Eye (tissue), 1 donor: ENCODE measurements around the gene ZNF683.
"Not testable (repeated sequence)": the region's sequence is repeated elsewhere in the genome, so short reads cannot be mapped to it uniquely, and the experiment has no call there.

ENCODE experiments used
- DNase-seq: peaks from one replicate; pipeline ENCODE4 v3.0.0-alpha.2; 2015

ZNF683 gene

GRCh38 chr1:26372611-26373010, at the start of gene ZNF683:
TSS of gene ZNF683 (minus strand) at chr1:26372750. CDS start at chr1:26368571, 4,179 bp downstream.
- not testable (repeated sequence) for DNase-seq

DNA sequence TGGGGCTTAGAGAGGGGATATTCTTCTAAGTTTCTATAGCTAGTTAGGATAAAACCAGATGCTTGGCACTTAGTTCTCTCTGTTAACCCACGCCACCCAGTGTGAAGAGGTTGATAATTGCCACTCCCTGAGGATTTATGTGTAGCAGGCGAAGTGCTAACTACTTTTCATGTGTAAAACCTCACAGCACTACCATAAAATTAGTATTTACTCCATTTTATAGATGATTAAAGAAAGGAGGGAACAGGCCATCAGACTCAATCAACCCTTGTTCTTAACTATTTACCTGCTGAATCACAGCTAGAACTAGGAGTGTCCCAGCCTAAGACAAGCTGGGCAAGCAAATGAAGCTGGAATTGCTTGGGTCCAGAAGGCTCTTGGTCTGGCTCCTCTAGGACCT, 46.9 kb upstream of the ZNF683 start:
- no peak for DNase-seq

DNA sequence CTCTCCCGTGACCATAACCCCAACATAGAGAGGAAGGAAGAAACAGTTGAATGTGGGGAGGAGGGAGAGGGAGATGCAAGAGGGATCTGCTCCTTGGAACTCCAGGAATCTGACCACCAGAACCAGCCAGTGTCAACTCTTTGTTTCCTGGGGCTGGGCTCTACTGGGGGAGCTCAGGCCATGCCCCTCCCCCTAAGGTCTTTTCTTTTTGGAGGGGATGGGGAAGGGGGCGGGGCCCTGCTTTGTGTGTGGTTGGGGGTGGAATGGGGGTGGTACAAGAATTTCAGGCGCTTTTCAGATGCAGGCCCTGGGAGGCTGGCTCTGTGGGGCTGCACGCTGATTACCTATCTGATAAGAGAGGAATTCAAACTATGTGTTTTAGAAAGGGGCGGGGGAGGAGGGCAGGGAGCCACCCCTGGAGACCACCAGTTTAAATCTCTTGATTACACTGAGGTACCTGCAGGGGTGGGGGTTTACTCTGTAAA, 46.4 kb upstream of the ZNF683 start:
- peak; percentile 14 for DNase-seq

DNA sequence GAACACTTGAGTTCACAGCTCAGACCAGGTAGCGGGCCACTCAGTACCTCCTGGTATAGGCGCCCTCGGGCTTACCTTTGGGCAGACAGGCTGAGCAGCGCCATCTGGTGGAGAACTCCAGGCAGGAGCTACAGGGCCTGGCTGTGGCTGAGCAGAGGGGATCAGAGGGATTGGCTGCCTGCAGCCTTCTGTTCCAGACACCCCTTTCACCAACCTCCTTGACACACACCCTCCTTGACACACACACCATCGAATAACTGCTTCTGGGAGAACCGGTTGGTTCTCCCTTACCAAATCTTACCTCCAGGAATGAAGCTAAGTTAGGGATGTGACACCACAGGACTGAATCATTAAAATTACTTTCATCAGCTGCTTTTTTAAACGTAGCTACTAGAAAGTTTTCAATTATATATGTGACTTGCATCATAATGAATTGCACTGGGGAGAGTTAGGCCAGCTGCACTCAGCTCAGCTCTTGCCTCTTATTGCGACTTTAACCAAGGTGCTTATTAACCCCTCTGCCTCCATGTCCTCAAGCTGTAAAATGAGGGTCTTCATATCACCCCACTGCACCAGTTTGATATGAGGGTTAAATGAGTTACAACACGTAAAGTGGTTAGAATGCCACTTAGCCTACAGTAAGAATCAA, 44.7 kb upstream of the ZNF683 start:
- DNase-seq: peak; percentile 89

- DNase-seq: no peak
These were observed 40.5 kb upstream of the ZNF683 start for GRCh38 chr1:26413031-26413430.

- no peak for DNase-seq
These were observed 39.8 kb upstream of the ZNF683 start for GRCh38 chr1:26412180-26412840.

- DNase-seq: no peak
These were observed 39.1 kb upstream of the ZNF683 start for GRCh38 chr1:26411624-26412074.

GRCh38 chr1:26410706-26411623, 38.4 kb upstream of the ZNF683 start, which contains the start of gene LIN28A:
TSS of gene LIN28A (plus strand) at chr1:26410817. CDS start at chr1:26410892, 75 bp downstream.
- DNase-seq: no peak

DNA sequence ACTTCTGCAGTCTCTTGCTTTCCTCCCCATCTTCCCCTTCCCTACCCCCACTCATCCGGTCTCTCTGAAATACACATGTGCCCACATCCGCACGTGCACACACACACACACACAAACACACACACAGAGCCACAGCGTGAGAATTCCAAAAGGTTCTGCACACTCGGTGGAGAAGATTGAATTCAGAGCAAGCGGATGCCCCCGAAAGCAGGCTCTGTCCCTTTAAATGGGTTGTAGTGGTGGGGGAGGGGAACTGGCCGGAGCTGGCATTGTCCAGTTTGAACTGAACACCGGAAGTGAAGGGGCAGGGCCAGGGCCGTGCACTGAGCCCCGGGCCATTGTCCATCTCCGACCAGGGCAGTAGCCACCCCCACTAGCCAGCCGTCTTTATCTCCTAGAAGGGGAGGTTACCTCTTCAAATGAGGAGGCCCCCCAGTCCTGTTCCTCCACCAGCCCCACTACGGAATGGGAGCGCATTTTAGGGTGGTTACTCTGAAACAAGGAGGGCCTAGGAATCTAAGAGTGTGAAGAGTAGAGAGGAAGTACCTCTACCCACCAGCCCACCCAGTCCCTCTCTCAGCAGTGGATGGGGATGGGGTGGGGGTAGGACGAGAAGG, 36.7 kb upstream of the ZNF683 start:
- DNase-seq: peak; percentile 76

DNA sequence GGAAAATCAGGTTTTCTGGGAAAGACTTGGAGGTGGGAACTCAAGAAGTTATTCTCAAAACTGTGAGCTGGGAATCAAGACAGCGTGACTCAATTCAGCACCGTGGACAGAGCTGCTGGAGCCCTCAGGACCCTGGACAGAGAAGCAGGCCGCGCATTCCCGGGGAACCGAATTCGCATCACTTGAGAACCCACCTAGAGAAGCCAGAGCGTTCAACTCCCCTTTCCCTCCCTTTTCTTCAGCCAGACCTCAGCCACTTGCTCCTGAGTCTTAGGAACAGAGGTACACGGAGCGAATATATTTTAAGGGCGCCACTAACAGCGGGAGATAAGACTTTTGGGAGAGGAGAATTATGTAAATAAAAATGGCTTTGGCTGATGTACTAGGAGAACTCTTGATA, 36.1 kb upstream of the ZNF683 start:
- peak; percentile 95 for DNase-seq

- no peak for DNase-seq
These were observed 32.8 kb upstream of the ZNF683 start for GRCh38 chr1:26405281-26405915.

DNA sequence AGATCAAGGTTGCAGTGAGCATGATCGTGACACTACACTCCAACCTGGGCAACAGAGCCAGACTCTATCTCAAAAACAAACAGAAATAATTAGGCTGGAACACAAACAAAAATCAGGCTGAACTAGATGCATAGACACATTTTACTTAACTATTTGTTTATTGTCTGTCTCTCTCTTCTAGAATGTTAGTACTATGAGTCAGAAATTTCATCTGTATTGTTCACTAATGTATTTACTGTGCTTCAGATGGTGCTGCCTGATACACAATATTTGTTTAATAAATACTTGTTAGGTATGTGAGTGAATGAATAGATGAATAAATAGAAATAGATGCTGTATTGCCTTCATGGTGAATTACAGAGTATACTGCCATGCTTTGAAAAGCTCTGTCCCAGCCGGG, 32.1 kb upstream of the ZNF683 start:
- DNase-seq: no peak

- no peak for DNase-seq
These were observed 31.1 kb upstream of the ZNF683 start for GRCh38 chr1:26403656-26404055.

- no peak for DNase-seq
These were observed 29.3 kb upstream of the ZNF683 start for GRCh38 chr1:26401891-26402290.

DNA sequence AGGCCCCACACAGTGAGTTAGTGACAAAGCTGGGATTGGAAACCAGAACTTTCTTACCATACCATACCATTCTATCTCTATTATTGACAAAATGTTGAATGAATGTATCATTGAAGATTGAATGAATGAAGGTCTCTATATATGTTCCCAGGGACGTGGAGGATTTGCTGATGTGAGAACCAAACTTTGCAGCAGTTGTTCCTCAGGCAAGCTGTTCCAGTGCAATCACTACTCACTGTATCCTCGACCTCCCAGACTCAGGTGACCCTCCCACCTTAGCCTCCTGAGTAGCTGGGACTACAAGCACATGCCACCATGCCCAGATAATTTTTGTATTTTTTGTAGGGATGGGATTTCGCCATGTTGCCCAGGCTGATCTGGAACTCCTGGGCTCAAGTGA, 26.5 kb upstream of the ZNF683 start:
- DNase-seq: no peak

DNA sequence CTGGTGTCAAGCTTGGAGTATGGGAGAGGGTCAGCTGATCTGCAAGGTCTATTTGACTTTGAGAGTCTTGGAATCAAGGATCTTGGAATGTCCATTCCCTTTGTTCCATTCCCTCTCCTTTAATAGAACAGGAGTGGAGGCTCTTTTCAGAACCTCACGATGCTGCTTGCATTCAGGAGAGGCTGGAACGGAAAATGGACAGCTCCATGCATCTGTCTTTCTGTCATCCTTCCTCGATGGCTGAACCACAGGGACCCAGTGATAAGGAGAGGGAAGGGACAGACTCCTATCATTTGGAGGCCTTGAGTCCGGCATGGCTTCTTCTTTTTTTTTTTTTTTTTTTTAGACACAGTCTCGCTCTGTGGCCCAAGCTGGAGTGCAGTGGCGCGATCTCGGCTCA, 23.2 kb upstream of the ZNF683 start:
- DNase-seq: no peak

GRCh38 chr1:26391450-26391849, 18.9 kb upstream of the ZNF683 start:
- peak; percentile 34 for DNase-seq

- no peak for DNase-seq
These were observed 17.2 kb upstream of the ZNF683 start for GRCh38 chr1:26389604-26390247.

DNA sequence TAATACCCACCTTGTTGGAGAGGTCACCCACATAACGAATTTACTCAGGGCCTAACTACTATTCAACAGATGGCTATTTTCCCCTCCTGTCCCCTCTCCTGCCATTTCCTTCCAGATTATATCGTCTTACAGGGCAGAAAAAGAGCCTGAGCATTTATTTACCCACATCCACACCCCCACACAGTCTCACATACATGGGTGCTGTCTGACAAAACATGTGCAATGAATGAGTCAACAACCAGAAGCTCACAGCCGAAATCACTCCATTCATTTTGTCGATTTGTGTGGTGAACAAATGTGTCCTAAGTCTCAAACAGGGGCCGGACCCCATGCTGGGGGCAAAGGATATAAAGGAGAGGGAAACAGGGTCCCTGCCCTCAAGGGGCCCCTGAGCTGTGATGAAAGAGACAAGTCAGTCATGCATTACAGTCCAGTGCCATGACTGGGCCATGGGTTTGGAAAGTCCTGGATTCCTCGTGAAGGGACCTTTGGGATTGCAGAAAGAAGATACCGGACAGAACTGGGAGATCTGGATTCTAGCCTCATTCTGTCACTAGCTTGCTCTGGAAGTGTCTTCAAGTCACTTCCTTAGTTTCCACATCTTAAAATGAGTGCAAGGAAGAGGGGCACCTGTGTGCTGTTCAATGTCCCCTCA, 16.4 kb upstream of the ZNF683 start:
- DNase-seq: no peak

DNA sequence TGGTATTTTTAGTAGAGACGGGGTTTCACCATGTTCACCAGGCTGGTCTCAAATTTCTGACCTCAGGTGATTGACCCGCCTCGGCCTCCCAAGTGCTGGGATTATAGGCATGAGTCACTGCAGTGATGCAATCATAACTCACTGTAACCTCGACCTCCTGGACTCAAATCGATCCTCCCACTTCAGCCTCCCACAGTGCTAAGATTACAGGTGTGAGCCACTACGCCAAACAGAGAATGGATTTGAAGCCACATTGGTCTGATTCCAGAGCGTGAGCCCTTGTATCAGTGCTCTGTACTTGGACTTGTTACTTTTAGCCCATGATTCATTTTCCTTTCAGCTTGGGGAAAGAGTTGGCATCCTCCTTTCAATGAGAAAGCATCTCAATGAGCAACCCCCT, 14.9 kb upstream of the ZNF683 start:
- DNase-seq: no peak

DNA sequence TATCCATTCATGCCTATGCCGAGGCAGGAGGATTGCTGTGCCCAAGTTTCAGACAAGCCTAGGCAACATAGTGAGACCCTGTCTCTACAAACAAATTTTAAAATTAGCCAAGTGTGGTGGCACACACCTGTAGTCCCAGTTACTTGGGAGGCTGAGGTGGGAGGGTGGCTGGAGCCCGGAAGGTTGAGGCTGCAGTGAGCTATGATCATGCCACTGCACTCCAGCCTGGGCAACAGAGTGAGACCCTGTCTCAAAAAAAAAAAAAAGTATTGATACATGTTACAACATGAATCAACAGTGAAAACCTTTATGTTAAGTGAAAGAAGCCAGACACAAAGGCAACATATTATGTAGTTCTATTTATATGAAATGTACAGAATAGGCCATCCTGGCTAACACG, 12.5 kb upstream of the ZNF683 start:
- not testable (repeated sequence) for DNase-seq
